Keratinocyte (primary cell): ENCODE data around the gene PCDHB16. TPM values are rescaled to one million over a fixed set of nuclear protein-coding genes. Genes with fewer than 3 reads are reported as not detected.
A peak's percentile ranks its signal among the peaks of the same experiment; 100 is the strongest.
"Not testable (repeated sequence)": the region's sequence is repeated elsewhere in the genome, so short reads cannot be mapped to it uniquely, and the experiment has no call there.

Experiments
- DNase-seq: peaks from one replicate; pipeline ENCODE4 v3.0.0-alpha.2; 2011; ENCODE audit warnings: low read depth, missing footprints, low spot score
- FAIRE-seq: peaks from 2 replicates; lab custom pipeline; 2011; peaks lifted over from hg19 to GRCh38; lab: Jason Lieb, UNC
- H2AFZ ChIP-seq: 2 replicates; pipeline ENCODE4 v1.6.0; 2012; ENCODE audit warnings: low read length, control low read depth, inconsistent platforms; ENCODE audit not compliant: control insufficient read depth
- H3K27ac ChIP-seq: 2 replicates; pipeline ENCODE4 v1.5.1; 2011; ENCODE audit warnings: low read length; ENCODE audit not compliant: control insufficient read depth, insufficient read depth
- H3K27me3 ChIP-seq: 3 replicates; pipeline ENCODE4 v1.6.0; 2011; ENCODE audit warnings: low read length; ENCODE audit not compliant: control insufficient read depth, insufficient read depth; ENCODE audit errors: extremely low read depth
- H3K36me3 ChIP-seq, 2 experiments: 2 replicates in 1 of 2; 3 replicates in 1 of 2; pipeline ENCODE4 v1.5.1; 2011; ENCODE audit warnings: low read length in 2 of 2, mild to moderate bottlenecking in 1 of 2; ENCODE audit not compliant: control insufficient read depth in 2 of 2, insufficient read depth in 2 of 2; ENCODE audit errors: extremely low read depth in 1 of 2
- H3K4me1 ChIP-seq: 3 replicates; pipeline ENCODE4 v1.5.1; 2011; ENCODE audit warnings: low read length; ENCODE audit not compliant: control insufficient read depth, insufficient read depth; ENCODE audit errors: extremely low read depth
- H3K4me2 ChIP-seq: 3 replicates; pipeline ENCODE4 v1.6.0; 2011; ENCODE audit warnings: low read depth, low read length; ENCODE audit not compliant: control insufficient read depth, insufficient read depth; ENCODE audit errors: extremely low read depth
- H3K4me3 ChIP-seq, 3 experiments: fragments of 200-600 bp in 1 of 3; sonication (generic) in 1 of 3; 2 replicates in 2 of 3; 3 replicates in 1 of 3; pipeline ENCODE4 v1.5.1; 2011 to 2016; ENCODE audit warnings: low read length in 3 of 3, mild to moderate bottlenecking in 3 of 3, control low read depth in 2 of 3, inconsistent platforms in 1 of 3, low read depth in 1 of 3, mixed read lengths in 1 of 3, mixed run types in 1 of 3, moderate library complexity in 1 of 3; ENCODE audit not compliant: control insufficient read depth in 2 of 3, insufficient read depth in 2 of 3; ENCODE audit errors: extremely low read depth in 1 of 3
- H3K79me2 ChIP-seq: 2 replicates; pipeline ENCODE4 v1.6.0; 2012; ENCODE audit warnings: low read length; ENCODE audit not compliant: control insufficient read depth, insufficient read depth
- H3K9ac ChIP-seq: 3 replicates; pipeline ENCODE4 v1.6.0; 2011; ENCODE audit warnings: low read length; ENCODE audit not compliant: control insufficient read depth, insufficient read depth; ENCODE audit errors: extremely low read depth
- H3K9me1 ChIP-seq: 3 replicates; pipeline ENCODE4 v1.6.0; 2011; ENCODE audit warnings: low read length; ENCODE audit not compliant: control insufficient read depth, insufficient read depth; ENCODE audit errors: extremely low read depth
- H3K9me3 ChIP-seq: 2 replicates; pipeline ENCODE4 v1.5.1; 2012; ENCODE audit warnings: low read depth, low read length; ENCODE audit not compliant: control insufficient read depth
- H4K20me1 ChIP-seq: 3 replicates; pipeline ENCODE4 v1.6.0; 2011; ENCODE audit warnings: low read length; ENCODE audit not compliant: control insufficient read depth, insufficient read depth; ENCODE audit errors: extremely low read depth
- EZH2 ChIP-seq: IDR thresholded peaks from one replicate; pipeline ENCODE4 v1.6.1; 2012; ENCODE audit warnings: inconsistent platforms, mild to moderate bottlenecking, low read length, moderate library complexity
- dilution Hi-C: fragments of 300-500 bp; cut with MboI; formaldehyde crosslinking; loops from one replicate; pipeline ENCODE4 v1.7.0; 2020; ENCODE audit warnings: low sequenced_read_pairs; ENCODE audit not compliant: extremely low pct_ligation_motif_present
- polyA plus RNA-seq, 5 experiments: library from polyadenylated mRNA; depleted of rRNA in 3 of 5; stranded (reverse) in 3 of 5; stranded (forward) in 1 of 5; unstranded in 1 of 5; fragments of >200 nt; gene quantifications; 1 replicate in 1 of 5; 2 replicates in 3 of 5; 3 replicates in 1 of 5; pipeline versions ENCODE4 v1.2.1 to v1.2.3, GENCODE V29; 2011 to 2012; ENCODE audit warnings: missing spikeins in 2 of 5, low read depth in 1 of 5, low replicate concordance in 1 of 5
- TF ChIP-seq, protein P1 (sequence below), 3 experiments: IDR thresholded peaks in 1 of 3; conservative IDR thresholded peaks in 1 of 3; optimal IDR thresholded peaks in 1 of 3; 2 replicates in 2 of 3; 3 replicates in 1 of 3; pipeline versions ENCODE3 to v1.5.1; 2011; ENCODE audit warnings: low read length in 3 of 3, mild to moderate bottlenecking in 3 of 3, moderate library complexity in 2 of 3, control low read depth in 1 of 3, inconsistent platforms in 1 of 3; ENCODE audit not compliant: insufficient read depth in 2 of 3; ENCODE audit errors: extremely low read depth in 1 of 3

PCDHB16 gene
- polyA plus RNA-seq, 1 donor (not counting 4 experiments of a cell fraction or from before 2014, with no cell fraction given), result 0.07 TPM

DNA sequence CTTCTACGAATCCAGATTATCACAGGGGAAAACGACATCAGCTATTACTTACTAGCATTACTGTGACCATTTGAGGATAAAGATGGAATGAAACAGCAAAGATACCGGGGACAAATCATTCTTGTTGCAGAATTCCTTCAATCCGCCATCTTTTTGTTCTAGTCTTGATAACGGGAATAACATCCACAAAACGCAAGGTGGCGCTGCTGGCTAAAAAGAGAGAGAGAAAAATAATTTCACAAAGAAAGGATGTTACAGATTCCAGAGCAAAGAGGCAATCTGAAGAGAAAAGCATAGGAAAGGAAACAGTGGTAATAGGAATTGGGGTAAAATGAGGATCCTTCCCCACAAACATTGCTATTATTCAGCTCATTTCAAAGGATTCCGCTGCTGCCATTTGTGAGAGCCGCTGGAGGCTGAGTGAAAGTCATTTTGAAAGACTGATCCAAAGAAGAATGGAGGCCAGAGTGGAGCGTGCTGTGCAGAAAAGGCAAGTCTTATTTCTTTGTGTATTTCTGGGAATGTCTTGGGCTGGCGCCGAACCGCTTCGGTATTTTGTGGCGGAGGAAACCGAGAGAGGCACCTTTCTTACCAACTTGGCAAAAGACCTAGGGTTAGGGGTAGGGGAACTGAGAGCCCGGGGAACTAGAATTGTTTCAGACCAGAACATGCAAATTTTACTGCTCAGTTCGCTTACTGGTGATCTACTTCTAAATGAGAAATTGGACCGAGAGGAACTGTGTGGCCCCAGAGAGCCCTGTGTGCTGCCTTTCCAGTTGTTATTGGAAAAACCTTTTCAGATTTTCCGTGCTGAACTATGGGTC, 9.6 kb upstream of the PCDHB16 start, which contains the start of gene PCDHB7:
TSS of gene PCDHB7 (plus strand) at position 264 of the 824 bp plus-strand sequence. CDS start at position 456, 192 bp downstream.
- no peaks in the 10 kb centered on the region for H3K9me1 ChIP-seq
- no peak within 1 kb of the TSS for H3K4me3 ChIP-seq
- no peak within 1 kb of the TSS for H3K27ac ChIP-seq
- no peak for DNase-seq
- no peaks in the 10 kb centered on the region for H3K27me3 ChIP-seq
- no peak for FAIRE-seq
- dilution Hi-C loops, result no loop called here
- no peak within 1 kb of the TSS for H2AFZ ChIP-seq
- H3K4me1 ChIP-seq, result no peaks in the 10 kb centered on the region
- H3K9me3 ChIP-seq, result peaks cover 4% of the 10 kb centered on the region
- no peak within 1 kb of the TSS for H3K9ac ChIP-seq
- no peaks in the 10 kb centered on the region for H3K36me3 ChIP-seq
- no peaks in the 10 kb centered on the region for H4K20me1 ChIP-seq
- no peak for TF ChIP-seq EZH2
- TF ChIP-seq, protein P1, sequence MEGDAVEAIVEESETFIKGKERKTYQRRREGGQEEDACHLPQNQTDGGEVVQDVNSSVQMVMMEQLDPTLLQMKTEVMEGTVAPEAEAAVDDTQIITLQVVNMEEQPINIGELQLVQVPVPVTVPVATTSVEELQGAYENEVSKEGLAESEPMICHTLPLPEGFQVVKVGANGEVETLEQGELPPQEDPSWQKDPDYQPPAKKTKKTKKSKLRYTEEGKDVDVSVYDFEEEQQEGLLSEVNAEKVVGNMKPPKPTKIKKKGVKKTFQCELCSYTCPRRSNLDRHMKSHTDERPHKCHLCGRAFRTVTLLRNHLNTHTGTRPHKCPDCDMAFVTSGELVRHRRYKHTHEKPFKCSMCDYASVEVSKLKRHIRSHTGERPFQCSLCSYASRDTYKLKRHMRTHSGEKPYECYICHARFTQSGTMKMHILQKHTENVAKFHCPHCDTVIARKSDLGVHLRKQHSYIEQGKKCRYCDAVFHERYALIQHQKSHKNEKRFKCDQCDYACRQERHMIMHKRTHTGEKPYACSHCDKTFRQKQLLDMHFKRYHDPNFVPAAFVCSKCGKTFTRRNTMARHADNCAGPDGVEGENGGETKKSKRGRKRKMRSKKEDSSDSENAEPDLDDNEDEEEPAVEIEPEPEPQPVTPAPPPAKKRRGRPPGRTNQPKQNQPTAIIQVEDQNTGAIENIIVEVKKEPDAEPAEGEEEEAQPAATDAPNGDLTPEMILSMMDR (optimal IDR thresholded peaks at IDR 0.05 in 1 of 3, IDR thresholded peaks at IDR 0.05 in 1 of 3, conservative IDR thresholded peaks at IDR 0.05 in 1 of 3; ENCODE audit: extremely low read depth in 1 of 3, insufficient read depth in 2 of 3, low read length in 3 of 3), result peak in 1 of 3 experiments; percentile 21
- H3K4me2 ChIP-seq, result no peak within 1 kb of the TSS
- no peaks in the 10 kb centered on the region for H3K79me2 ChIP-seq

DNA sequence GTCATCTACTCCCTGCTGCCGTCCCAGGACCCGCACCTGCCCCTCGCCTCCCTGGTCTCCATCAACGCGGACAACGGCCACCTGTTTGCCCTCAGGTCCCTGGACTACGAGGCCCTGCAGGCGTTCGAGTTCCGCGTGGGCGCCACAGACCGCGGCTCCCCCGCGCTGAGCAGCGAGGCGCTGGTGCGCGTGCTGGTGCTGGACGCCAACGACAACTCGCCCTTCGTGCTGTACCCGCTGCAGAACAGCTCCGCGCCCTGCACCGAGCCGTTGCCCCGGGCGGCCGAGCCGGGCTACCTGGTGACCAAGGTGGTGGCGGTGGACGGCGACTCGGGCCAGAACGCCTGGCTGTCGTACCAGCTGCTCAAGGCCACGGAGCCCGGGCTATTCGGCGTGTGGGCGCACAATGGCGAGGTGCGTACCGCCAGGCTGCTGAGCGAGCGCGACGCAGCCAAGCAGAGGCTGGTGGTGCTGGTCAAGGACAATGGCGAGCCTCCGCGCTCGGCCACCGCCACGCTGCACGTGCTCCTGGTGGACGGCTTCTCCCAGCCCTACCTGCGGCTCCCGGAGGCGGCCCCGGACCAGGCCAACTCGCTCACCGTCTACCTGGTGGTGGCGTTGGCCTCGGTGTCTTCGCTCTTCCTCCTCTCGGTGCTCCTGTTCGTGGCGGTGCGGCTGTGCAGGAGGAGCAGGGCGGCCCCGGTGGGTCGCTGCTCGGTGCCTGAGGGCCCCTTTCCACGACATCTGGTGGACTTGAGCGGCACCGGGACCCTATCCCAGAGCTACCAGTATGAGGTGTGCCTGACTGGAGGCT, 7.7 kb upstream of the PCDHB16 start:
- H3K9ac ChIP-seq, H3K4me1 ChIP-seq, FAIRE-seq, H4K20me1 ChIP-seq, H3K9me3 ChIP-seq, H3K9me1 ChIP-seq, H3K36me3 ChIP-seq, DNase-seq, H3K4me2 ChIP-seq, dilution Hi-C loops, H2AFZ ChIP-seq, H3K27me3 ChIP-seq, H3K4me3 ChIP-seq, H3K27ac ChIP-seq, H3K79me2 ChIP-seq: not testable (repeated sequence)
